Measurements from ENCODE around the gene LRRC61. TPM values are rescaled to one million over a fixed set of nuclear protein-coding genes. Genes with fewer than 3 reads are reported as not detected.
"Not testable (repeated sequence)": the region's sequence is repeated elsewhere in the genome, so short reads cannot be mapped to it uniquely, and the experiment has no call there.

The LRRC61 gene
- 37.8 TPM for polyA plus RNA-seq (2013, experiment 1 of 2)
- 42.0 TPM for polyA plus RNA-seq (2013, experiment 2 of 2)

- peak within 1 kb of the TSS; percentile 79 for H3K27ac ChIP-seq (ENCODE audit: low read depth, low read length)
- peak within 1 kb of the TSS; percentile 85 for H3K9ac ChIP-seq (ENCODE audit: low read depth, low read length)
- H3K27me3 ChIP-seq (ENCODE audit: insufficient read depth, low read length) = no peaks in the 10 kb centered on the region
- peak within 1 kb of the TSS; percentile 90 for H3K4me3 ChIP-seq (ENCODE audit: low read length)
- 50% methylated on average over 82 of the region's 82 CpGs for WGBS
- H3K4me1 ChIP-seq (ENCODE audit: insufficient read depth, low read length) = peaks cover 13% of the 10 kb centered on the region; the same call in 1 of the 2 replicates
- H3K9me3 ChIP-seq (ENCODE audit: insufficient read depth, low read depth, low read length) = no peaks in the 10 kb centered on the region
- peaks cover 32% of the 10 kb centered on the region for H3K36me3 ChIP-seq (ENCODE audit: insufficient read depth, low read length)
Measured at GRCh38 chr7:150322833-150323681, at the start of gene LRRC61, which contains the start of gene ACTR3C. LRRC61 (plus strand) TSS chr7:150323355; CDS start chr7:150336862, 13,507 bp downstream. ACTR3C (minus strand) TSS chr7:150323545; CDS start chr7:150295296, 28,249 bp downstream.

- WGBS = 34% methylated on average over 5 of the region's 6 CpGs
Measured at GRCh38 chr7:150276132-150276695, 46.9 kb upstream of the LRRC61 start.

GRCh38 chr7:150278383-150278782 is 44.8 kb upstream of the LRRC61 start:
- H3K4me1 ChIP-seq (ENCODE audit: insufficient read depth, low read length); H3K36me3 ChIP-seq (ENCODE audit: insufficient read depth, low read length); H3K4me3 ChIP-seq (ENCODE audit: low read length); H3K27ac ChIP-seq (ENCODE audit: low read depth, low read length); H3K9ac ChIP-seq (ENCODE audit: low read depth, low read length); H3K27me3 ChIP-seq (ENCODE audit: insufficient read depth, low read length); H3K9me3 ChIP-seq (ENCODE audit: insufficient read depth, low read depth, low read length): not testable (repeated sequence)
- WGBS = 88% methylated on average over 10 of the region's 11 CpGs

More at GRCh38 chr7:150276132-150276695, 46.9 kb upstream of the LRRC61 start:
- H3K4me3 ChIP-seq (ENCODE audit: low read length); H3K36me3 ChIP-seq (ENCODE audit: insufficient read depth, low read length); H3K4me1 ChIP-seq (ENCODE audit: insufficient read depth, low read length); H3K9ac ChIP-seq (ENCODE audit: low read depth, low read length); H3K27ac ChIP-seq (ENCODE audit: low read depth, low read length); H3K27me3 ChIP-seq (ENCODE audit: insufficient read depth, low read length); H3K9me3 ChIP-seq (ENCODE audit: insufficient read depth, low read depth, low read length): not testable (repeated sequence)

- not testable (repeated sequence) for H3K4me1 ChIP-seq (ENCODE audit: insufficient read depth, low read length); H3K27ac ChIP-seq (ENCODE audit: low read depth, low read length)
- 91% methylated on average over 4 of the region's 25 CpGs for WGBS
Measured at GRCh38 chr7:150281681-150282403, 41.3 kb upstream of the LRRC61 start.

GRCh38 chr7:150283111-150283510 is 40.0 kb upstream of the LRRC61 start:
- not testable (repeated sequence) for H3K27ac ChIP-seq (ENCODE audit: low read depth, low read length); H3K4me3 ChIP-seq (ENCODE audit: low read length); H3K4me1 ChIP-seq (ENCODE audit: insufficient read depth, low read length); H3K9me3 ChIP-seq (ENCODE audit: insufficient read depth, low read depth, low read length); H3K36me3 ChIP-seq (ENCODE audit: insufficient read depth, low read length); H3K27me3 ChIP-seq (ENCODE audit: insufficient read depth, low read length); H3K9ac ChIP-seq (ENCODE audit: low read depth, low read length)
- WGBS = no CpG with 5 or more reads among the region's 3 CpGs

More at GRCh38 chr7:150281681-150282403, 41.3 kb upstream of the LRRC61 start:
- H3K4me3 ChIP-seq (ENCODE audit: low read length); H3K9ac ChIP-seq (ENCODE audit: low read depth, low read length); H3K9me3 ChIP-seq (ENCODE audit: insufficient read depth, low read depth, low read length); H3K36me3 ChIP-seq (ENCODE audit: insufficient read depth, low read length); H3K27me3 ChIP-seq (ENCODE audit: insufficient read depth, low read length): not testable (repeated sequence)

- H3K27ac ChIP-seq (ENCODE audit: low read depth, low read length); H3K4me1 ChIP-seq (ENCODE audit: insufficient read depth, low read length); H3K9ac ChIP-seq (ENCODE audit: low read depth, low read length); H3K36me3 ChIP-seq (ENCODE audit: insufficient read depth, low read length); H3K27me3 ChIP-seq (ENCODE audit: insufficient read depth, low read length); H3K4me3 ChIP-seq (ENCODE audit: low read length); H3K9me3 ChIP-seq (ENCODE audit: insufficient read depth, low read depth, low read length): not testable (repeated sequence)
- WGBS = no CpG with 5 or more reads among the region's 6 CpGs
Measured at GRCh38 chr7:150283608-150284007, 39.5 kb upstream of the LRRC61 start.

- 37% methylated on average over 14 of the region's 16 CpGs for WGBS
Measured at GRCh38 chr7:150285849-150286754, 37.1 kb upstream of the LRRC61 start.

GRCh38 chr7:150287815-150288214 is 35.3 kb upstream of the LRRC61 start:
- 75% methylated on average over 7 of the region's 7 CpGs for WGBS

More at GRCh38 chr7:150285849-150286754, 37.1 kb upstream of the LRRC61 start:
- not testable (repeated sequence) for H3K9ac ChIP-seq (ENCODE audit: low read depth, low read length); H3K4me1 ChIP-seq (ENCODE audit: insufficient read depth, low read length); H3K4me3 ChIP-seq (ENCODE audit: low read length); H3K9me3 ChIP-seq (ENCODE audit: insufficient read depth, low read depth, low read length); H3K36me3 ChIP-seq (ENCODE audit: insufficient read depth, low read length); H3K27me3 ChIP-seq (ENCODE audit: insufficient read depth, low read length); H3K27ac ChIP-seq (ENCODE audit: low read depth, low read length)

GRCh38 chr7:150288816-150289215 is 34.3 kb upstream of the LRRC61 start:
- not testable (repeated sequence) for H3K9ac ChIP-seq (ENCODE audit: low read depth, low read length); H3K27ac ChIP-seq (ENCODE audit: low read depth, low read length); H3K4me3 ChIP-seq (ENCODE audit: low read length); H3K36me3 ChIP-seq (ENCODE audit: insufficient read depth, low read length); H3K4me1 ChIP-seq (ENCODE audit: insufficient read depth, low read length); H3K27me3 ChIP-seq (ENCODE audit: insufficient read depth, low read length); H3K9me3 ChIP-seq (ENCODE audit: insufficient read depth, low read depth, low read length)
- 91% methylated on average over 5 of the region's 6 CpGs for WGBS

More at GRCh38 chr7:150287815-150288214, 35.3 kb upstream of the LRRC61 start:
- H3K27me3 ChIP-seq (ENCODE audit: insufficient read depth, low read length); H3K9me3 ChIP-seq (ENCODE audit: insufficient read depth, low read depth, low read length); H3K9ac ChIP-seq (ENCODE audit: low read depth, low read length); H3K4me1 ChIP-seq (ENCODE audit: insufficient read depth, low read length); H3K36me3 ChIP-seq (ENCODE audit: insufficient read depth, low read length); H3K27ac ChIP-seq (ENCODE audit: low read depth, low read length); H3K4me3 ChIP-seq (ENCODE audit: low read length): not testable (repeated sequence)

- H3K27ac ChIP-seq (ENCODE audit: low read depth, low read length); H3K27me3 ChIP-seq (ENCODE audit: insufficient read depth, low read length); H3K4me3 ChIP-seq (ENCODE audit: low read length); H3K9ac ChIP-seq (ENCODE audit: low read depth, low read length); H3K36me3 ChIP-seq (ENCODE audit: insufficient read depth, low read length); H3K4me1 ChIP-seq (ENCODE audit: insufficient read depth, low read length); H3K9me3 ChIP-seq (ENCODE audit: insufficient read depth, low read depth, low read length): not testable (repeated sequence)
- 80% methylated on average over 5 of the region's 6 CpGs for WGBS
Measured at GRCh38 chr7:150290317-150290716, 32.8 kb upstream of the LRRC61 start.
